GM13976 (cell line): Measurements from ENCODE around the gene TAF3.

Experiments
- DNase-seq: peaks from one replicate; pipeline ENCODE4 v3.0.0; 2012; ENCODE audit warnings: low spot score
- CTCF ChIP-seq: IDR thresholded peaks from 2 replicates; pipeline ENCODE4 v1.5.1; 2012; ENCODE audit warnings: borderline replicate concordance, mild to moderate bottlenecking; ENCODE audit not compliant: insufficient read depth; ENCODE audit errors: extremely low read depth, missing control alignments, control extremely low read depth
- in situ Hi-C: fragments of 300-500 bp; cut with MboI; formaldehyde crosslinking; loops from one replicate; pipeline ENCODE4 v1.12.0; 2022; ENCODE audit warnings: low sequenced_read_pairs, mixed read lengths, inconsistent platforms; ENCODE audit not compliant: unreplicated experiment

Gene TAF3

GRCh38 chr10:8063128-8063908, 245.0 kb downstream of the TAF3 start:
- TF ChIP-seq CTCF: no peak
- in situ Hi-C loops: no loop called here

GRCh38 chr10:8063935-8064334, 245.6 kb downstream of the TAF3 start:
- in situ Hi-C loops: no loop called here
- no peak for DNase-seq
- no peak for TF ChIP-seq CTCF

More at GRCh38 chr10:8063128-8063908, 245.0 kb downstream of the TAF3 start:
- DNase-seq: no peak

GRCh38 chr10:8064436-8064835, 246.1 kb downstream of the TAF3 start:
- no peak for DNase-seq
- in situ Hi-C loops: no loop called here
- TF ChIP-seq CTCF: no peak

GRCh38 chr10:8065651-8066050, 247.3 kb downstream of the TAF3 start:
- TF ChIP-seq CTCF: no peak
- DNase-seq: no peak
- in situ Hi-C loops: no loop called here

- DNase-seq: no peak
- TF ChIP-seq CTCF: no peak
- in situ Hi-C loops: no loop called here
Measured at GRCh38 chr10:8066124-8066523, 247.8 kb downstream of the TAF3 start.
